Skeletal muscle tissue (tissue), 4 donors: ENCODE data around the gene SORBS1. TPM values are rescaled to one million over a fixed set of nuclear protein-coding genes. Genes with fewer than 3 reads are reported as not detected.

Source experiments
- H3K27ac ChIP-seq: one replicate; pipeline ENCODE4 v1.7.0; 2013; ENCODE audit warnings: mild to moderate bottlenecking, low read depth, low read length, inconsistent platforms
- H3K27me3 ChIP-seq, 3 donors: one replicate each; pipeline ENCODE4 v1.7.0; 2013; ENCODE audit warnings: low read length in 3 of 3; ENCODE audit not compliant: control insufficient read depth in 3 of 3, insufficient read depth in 3 of 3
- H3K36me3 ChIP-seq, 3 donors: one replicate each; pipeline ENCODE4 v1.7.0; 2013; ENCODE audit warnings: low read length in 3 of 3; ENCODE audit not compliant: control insufficient read depth in 3 of 3, insufficient read depth in 3 of 3
- H3K4me1 ChIP-seq, 3 donors: one replicate each; pipeline ENCODE4 v1.7.0; 2013; ENCODE audit warnings: low read length in 3 of 3, mild to moderate bottlenecking in 3 of 3; ENCODE audit not compliant: control insufficient read depth in 3 of 3, insufficient read depth in 3 of 3
- H3K4me3 ChIP-seq, 3 donors: one replicate each; pipeline ENCODE4 v1.7.0; 2013; ENCODE audit warnings: low read length in 3 of 3
- H3K9ac ChIP-seq, 3 donors: one replicate each; pipeline ENCODE4 v1.7.0; 2013; ENCODE audit warnings: low read length in 3 of 3, mild to moderate bottlenecking in 3 of 3, moderate library complexity in 2 of 3, low read depth in 1 of 3
- H3K9me3 ChIP-seq, 3 donors: one replicate each; pipeline ENCODE4 v1.7.0; 2013; ENCODE audit warnings: low read length in 3 of 3; ENCODE audit not compliant: control insufficient read depth in 3 of 3
- total RNA-seq: library from RNA; depleted of rRNA; stranded (reverse); fragments of >200 nt; gene quantifications from one replicate; pipeline ENCODE4 v1.2.3, GENCODE V29; 2014
- donor health status: Osteomylitis.

The SORBS1 gene
- total RNA-seq, 1 donor from 2014 or later: 66.8 TPM

DNA sequence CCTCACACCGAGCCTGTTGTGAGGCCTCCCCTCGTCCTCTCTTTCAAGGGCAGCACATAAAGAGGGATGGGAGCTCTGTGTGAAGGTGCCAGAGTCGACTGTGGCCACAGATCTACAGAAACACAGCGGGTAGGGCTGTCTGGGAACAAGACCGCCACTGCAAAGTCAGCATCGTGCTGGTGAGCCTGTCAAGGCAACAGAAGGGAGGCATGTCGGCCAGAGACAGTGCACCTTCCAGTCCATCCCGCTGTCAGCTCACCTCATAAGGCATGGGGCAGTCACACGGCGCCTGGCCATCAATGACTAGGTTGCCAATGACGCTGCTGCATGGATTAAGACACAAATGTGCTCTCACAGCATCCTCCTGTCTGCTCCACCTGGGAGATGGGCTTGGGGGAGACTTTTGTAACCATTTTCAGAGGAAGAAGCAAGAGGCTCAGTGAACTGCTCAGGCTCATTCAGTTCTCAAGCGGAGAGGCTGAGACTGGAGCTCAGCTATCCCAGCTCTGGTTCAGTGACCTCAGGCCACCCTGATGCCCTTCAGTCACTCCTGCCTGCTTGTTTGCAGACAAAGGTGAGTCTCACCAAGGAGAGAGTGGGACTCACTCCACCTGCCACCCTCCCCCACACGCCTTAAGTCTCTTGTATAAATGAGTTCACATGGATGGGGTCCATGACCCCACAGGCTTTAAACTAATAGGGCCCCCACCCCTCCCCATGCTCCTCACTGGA lies 125.5 kb downstream of the SORBS1 start:
- H3K27me3 ChIP-seq: no peaks in the 10 kb centered on the region
- peak overlapping the region in 1 of 3 donors; percentile 8 for H3K9ac ChIP-seq
- H3K36me3 ChIP-seq: peaks cover 12 to 26% (median 19%) of the 10 kb centered on the region in 3 donors
- no peaks in the 10 kb centered on the region for H3K9me3 ChIP-seq
- peaks cover 34 to 79% (median 56%) of the 10 kb centered on the region in 3 donors for H3K4me1 ChIP-seq
- no peak overlapping the region for H3K27ac ChIP-seq
- no peak overlapping the region for H3K4me3 ChIP-seq

DNA sequence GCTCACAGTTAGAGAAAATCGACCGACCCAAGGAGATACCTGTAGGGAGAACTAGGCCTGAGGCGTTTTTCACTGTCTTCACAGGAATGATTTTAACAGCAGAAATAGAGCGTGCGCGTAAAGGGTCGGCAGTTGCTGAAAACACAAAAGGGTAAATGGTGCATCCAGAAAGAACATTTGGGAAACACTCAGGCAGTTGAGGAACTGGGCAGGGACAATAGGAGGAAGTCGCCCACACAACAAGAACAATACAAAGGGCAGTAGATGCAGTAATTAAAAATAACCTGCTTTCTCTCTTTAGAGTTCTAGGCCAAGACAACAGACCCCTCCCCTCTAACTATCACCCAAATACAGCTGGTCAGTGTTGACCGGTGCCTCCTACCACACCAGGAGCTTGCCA lies 126.6 kb downstream of the SORBS1 start:
- peak overlapping the region in 1 of 3 donors; percentile 8 for H3K9ac ChIP-seq
- peaks cover 12 to 24% (median 22%) of the 10 kb centered on the region in 3 donors for H3K36me3 ChIP-seq
- no peaks in the 10 kb centered on the region for H3K9me3 ChIP-seq
- peaks cover 36 to 76% (median 60%) of the 10 kb centered on the region in 3 donors for H3K4me1 ChIP-seq
- H3K27me3 ChIP-seq: no peaks in the 10 kb centered on the region
- H3K4me3 ChIP-seq: no peak overlapping the region
- H3K27ac ChIP-seq: peak overlapping the region; percentile 32

DNA sequence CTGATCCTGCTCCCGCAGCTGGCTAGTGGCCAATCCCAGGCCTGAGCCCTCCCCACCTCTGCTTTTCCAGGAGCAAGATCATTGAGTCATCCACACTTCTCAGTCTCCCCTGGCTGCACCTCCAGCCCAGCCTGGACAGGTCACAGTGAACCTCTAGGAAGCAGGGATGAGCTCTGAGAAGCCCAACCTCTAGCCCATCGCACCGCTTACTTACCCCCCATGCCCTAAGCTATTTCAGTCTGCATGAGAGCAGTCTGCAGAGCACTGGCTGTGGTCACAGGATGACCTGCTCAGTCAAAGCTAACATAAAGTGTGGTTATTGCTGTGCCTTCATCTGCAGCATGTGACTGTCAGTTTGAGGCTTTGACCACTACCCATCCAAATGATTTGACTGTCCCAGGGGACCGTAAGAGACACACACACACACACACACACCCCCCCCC lies 129.2 kb downstream of the SORBS1 start:
- Histone ChIP-seq H3K9me3 (no peaks in the 10 kb centered on the region), H3K9ac (peak overlapping the region in 1 of 3 donors; percentile 66), H3K27me3 (no peaks in the 10 kb centered on the region), H3K36me3 (peaks cover 6 to 26% (median 14%) of the 10 kb centered on the region in 3 donors), H3K27ac (peak overlapping the region; percentile 59), H3K4me3 (no peak overlapping the region), H3K4me1 (peaks cover 32 to 72% (median 52%) of the 10 kb centered on the region in 3 donors)

DNA sequence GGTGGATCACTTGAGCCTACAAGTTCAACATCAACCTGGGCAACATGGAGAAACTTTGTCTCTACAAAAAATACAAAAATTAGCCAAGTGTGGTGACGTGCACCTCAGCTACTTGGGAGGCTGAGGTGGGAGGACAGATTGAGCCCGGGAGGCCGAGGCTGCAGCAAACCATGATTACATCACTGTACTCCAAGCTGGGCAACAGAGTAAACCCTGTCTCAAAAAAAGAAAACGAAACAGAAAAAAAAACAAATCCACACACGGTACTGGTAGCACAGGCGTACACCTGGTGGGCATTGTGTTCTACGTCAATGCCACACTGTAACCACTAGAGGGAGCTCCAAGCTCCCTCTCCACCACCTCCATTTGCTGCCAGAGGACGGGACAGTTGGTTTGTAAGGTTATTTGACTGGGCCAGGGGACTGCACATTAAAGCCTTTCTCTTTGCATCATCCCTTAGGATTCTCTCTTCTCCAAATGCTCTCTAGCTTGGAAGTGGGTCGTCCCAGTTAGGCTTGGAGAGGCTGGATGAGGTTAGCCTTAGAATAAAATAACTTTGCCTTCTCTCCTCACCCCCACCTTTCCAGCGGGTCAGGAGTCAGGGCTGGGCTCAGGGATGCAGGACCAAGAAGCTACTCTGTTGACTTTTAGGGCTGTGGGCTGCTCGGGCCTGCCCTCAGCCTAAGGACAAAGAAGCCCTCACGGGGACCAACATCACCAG lies 130.8 kb downstream of the SORBS1 start:
- H3K4me1 ChIP-seq: peaks cover 30 to 66% (median 46%) of the 10 kb centered on the region in 3 donors
- peaks cover 6 to 27% (median 6%) of the 10 kb centered on the region in 3 donors for H3K36me3 ChIP-seq
- H3K27me3 ChIP-seq: no peaks in the 10 kb centered on the region
- no peak overlapping the region for H3K4me3 ChIP-seq
- no peak overlapping the region for H3K9ac ChIP-seq
- H3K9me3 ChIP-seq: no peaks in the 10 kb centered on the region
- peak overlapping the region; percentile 23 for H3K27ac ChIP-seq

DNA sequence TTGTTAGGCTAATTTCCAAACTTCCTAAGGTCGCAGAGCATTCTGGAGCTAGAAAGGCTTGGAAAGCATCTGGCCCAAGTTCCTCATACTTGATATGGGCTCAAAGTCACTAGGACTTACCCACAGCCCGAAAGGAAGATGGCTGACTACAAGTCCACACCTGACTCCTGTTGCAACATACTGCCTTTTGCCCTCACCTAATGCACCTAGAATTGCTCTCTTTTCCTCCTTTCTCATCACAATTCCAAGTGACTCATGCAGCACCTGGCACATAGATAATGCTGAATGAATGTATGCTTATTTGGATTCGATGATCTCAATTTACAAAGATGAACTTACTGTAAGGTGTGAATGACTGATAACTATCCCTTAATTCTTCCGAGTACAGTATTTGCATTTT lies 131.5 kb downstream of the SORBS1 start:
- peaks cover 28 to 59% (median 39%) of the 10 kb centered on the region in 3 donors for H3K4me1 ChIP-seq
- H3K9ac ChIP-seq: no peak overlapping the region
- H3K9me3 ChIP-seq: no peaks in the 10 kb centered on the region
- H3K27me3 ChIP-seq: no peaks in the 10 kb centered on the region
- peaks cover 4 to 25% (median 6%) of the 10 kb centered on the region in 3 donors for H3K36me3 ChIP-seq
- H3K4me3 ChIP-seq: no peak overlapping the region
- H3K27ac ChIP-seq: no peak overlapping the region

DNA sequence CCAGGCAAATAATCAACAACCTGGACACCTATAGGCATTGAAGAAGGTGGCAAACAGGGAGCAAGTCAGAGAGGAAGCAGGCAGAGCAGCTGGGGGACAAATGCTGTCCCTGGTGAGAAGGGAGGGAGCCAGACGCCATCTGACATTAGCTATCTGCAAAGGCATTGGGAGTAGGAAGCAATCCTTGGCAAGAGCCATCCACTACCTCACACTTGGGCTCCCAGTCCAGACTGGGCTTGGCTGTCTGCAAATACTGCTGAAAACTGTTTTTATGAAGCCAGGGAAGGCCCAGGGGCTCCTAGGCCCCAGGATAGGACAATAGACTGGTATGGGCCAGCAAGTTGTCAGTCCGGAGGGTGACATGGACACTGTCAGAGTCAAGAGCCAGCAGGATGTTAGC lies 132.5 kb downstream of the SORBS1 start:
- Histone ChIP-seq H3K9ac (peak overlapping the region in 1 of 3 donors; percentile 52), H3K27ac (peak overlapping the region; percentile 10), H3K27me3 (no peaks in the 10 kb centered on the region), H3K4me3 (no peak overlapping the region), H3K36me3 (peaks cover 4 to 26% (median 7%) of the 10 kb centered on the region in 3 donors), H3K9me3 (no peaks in the 10 kb centered on the region), H3K4me1 (peaks cover 25 to 53% (median 36%) of the 10 kb centered on the region in 3 donors)

DNA sequence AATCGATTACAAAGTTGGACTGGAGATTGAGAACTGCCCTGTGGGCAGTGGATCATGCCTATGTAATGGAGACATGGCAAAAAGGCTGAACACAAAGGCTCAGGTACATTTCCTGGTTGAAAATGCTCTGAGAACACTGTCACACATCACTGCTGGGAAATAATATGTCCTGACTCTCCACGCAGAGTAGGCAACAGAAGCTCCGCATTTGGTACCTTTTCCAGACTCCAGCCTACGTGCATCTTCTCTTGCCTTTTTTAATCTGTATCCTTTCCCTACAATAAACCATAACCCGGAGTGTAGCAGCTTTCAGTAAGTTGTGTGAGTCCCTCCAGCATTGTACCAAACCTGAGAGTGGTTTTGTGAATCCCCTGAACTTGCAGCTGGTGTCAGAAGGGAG lies 134.7 kb downstream of the SORBS1 start:
- no peaks in the 10 kb centered on the region for H3K9me3 ChIP-seq
- no peak overlapping the region for H3K27ac ChIP-seq
- H3K27me3 ChIP-seq: no peaks in the 10 kb centered on the region
- no peak overlapping the region for H3K4me3 ChIP-seq
- H3K9ac ChIP-seq: no peak overlapping the region
- H3K4me1 ChIP-seq: peaks cover 13 to 38% (median 23%) of the 10 kb centered on the region in 3 donors
- peaks cover 8 to 38% (median 14%) of the 10 kb centered on the region in 3 donors for H3K36me3 ChIP-seq

DNA sequence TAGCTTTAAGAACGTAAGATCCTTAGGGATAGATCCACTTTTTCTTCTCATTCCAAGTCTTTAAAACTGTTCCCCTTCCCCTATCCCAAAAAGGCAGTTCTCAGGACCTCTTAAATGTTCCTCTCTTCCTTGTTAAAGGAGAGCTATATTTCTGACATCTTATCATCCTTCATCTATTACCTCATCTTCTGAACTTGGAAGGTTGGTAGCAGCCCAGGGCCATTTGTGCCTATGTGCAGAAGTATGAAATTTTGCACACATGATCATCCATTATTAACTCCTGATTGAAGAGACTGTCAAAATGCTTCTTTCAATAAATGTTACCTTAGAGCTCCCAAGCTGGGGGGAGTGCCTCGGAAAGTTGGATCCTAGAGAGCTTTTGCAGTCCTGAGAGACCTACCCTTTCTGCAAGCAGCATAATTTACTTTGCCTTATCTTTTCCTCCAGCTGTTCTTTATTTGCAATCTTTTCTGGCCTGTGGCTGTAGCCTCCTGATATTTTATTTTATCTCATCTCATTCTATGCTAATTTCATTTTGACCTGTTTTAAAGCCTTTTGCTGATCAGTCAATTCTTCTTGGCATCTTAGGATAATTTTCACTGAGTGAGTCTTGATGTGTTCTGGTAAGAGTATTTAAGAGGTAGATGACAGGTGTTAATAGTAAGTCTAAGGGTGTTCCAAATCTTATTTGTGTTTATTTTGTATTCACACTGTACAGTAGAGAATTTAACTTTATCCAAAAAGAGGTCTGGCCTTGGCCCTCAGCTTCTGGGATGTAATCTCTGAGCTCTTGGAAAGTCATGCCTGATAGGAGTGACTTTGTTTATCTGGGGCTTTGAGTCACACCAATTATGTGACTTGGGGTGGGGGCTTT lies 135.3 kb downstream of the SORBS1 start:
- H3K36me3 ChIP-seq: peaks cover 11 to 39% (median 12%) of the 10 kb centered on the region in 3 donors
- H3K4me3 ChIP-seq: no peak overlapping the region
- no peaks in the 10 kb centered on the region for H3K9me3 ChIP-seq
- no peaks in the 10 kb centered on the region for H3K27me3 ChIP-seq
- peaks cover 10 to 32% (median 18%) of the 10 kb centered on the region in 3 donors for H3K4me1 ChIP-seq
- H3K9ac ChIP-seq: no peak overlapping the region
- H3K27ac ChIP-seq: no peak overlapping the region

DNA sequence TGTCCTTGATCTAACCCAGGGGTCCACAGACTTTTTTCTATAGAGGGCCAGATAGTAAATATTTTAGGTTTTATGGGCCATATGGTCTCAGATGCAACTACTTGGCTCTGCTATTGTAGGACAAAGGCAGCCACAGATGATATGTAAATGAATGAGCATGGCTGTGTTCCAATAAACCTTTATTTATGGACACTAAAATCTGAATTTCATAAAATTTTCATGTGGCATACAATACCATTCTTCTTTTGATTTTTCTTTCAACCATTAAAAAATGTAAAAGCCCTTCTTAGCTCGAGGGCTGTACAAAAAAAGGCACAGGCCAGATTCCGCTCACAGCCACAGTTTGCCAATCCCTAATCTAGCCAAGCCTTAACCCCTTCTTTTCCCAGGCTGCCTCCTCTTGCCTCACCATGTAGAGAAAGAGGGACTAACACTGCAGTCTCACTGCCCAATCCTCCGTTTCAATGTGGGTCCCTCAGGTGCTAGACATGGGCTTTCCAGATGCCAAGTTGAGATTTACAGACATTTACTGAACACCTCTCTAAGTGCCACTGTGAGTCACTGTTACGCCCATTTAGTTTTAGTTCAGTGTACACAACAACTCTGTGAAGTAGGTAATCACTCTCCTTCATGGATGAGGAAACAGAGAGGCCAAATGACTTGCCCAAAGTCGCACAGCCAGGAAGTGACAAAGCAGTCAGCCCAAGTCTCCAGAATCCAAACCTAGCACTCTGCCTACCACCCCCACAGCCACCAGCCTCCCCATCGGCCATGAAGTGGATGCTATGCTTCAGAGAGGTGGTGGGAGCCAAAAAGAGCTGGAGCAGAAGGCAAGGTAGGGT lies 137.8 kb downstream of the SORBS1 start:
- no peaks in the 10 kb centered on the region for H3K27me3 ChIP-seq
- H3K27ac ChIP-seq: peak overlapping the region; percentile 11
- peaks cover under 1 to 24% (median 11%) of the 10 kb centered on the region in 3 donors for H3K4me1 ChIP-seq
- H3K9me3 ChIP-seq: no peaks in the 10 kb centered on the region
- H3K9ac ChIP-seq: no peak overlapping the region
- peaks cover 16 to 43% (median 20%) of the 10 kb centered on the region in 3 donors for H3K36me3 ChIP-seq
- H3K4me3 ChIP-seq: no peak overlapping the region
